HG02610 (cell line): ENCODE results near the gene TM9SF2.
A peak's percentile ranks its signal among the peaks of the same experiment; 100 is the strongest.

Source experiments
- ATAC-seq: cut with Tn5 transposase; IDR thresholded peaks from one replicate; pipeline ENCODE4 v1.9.1; 2021; ENCODE audit warnings: mild to moderate bottlenecking, moderate library complexity; ENCODE audit not compliant: unreplicated experiment

TM9SF2 gene

GRCh38 chr13:99495466-99496183 is 5.6 kb upstream of the TM9SF2 start:
- no peak for ATAC-seq

DNA sequence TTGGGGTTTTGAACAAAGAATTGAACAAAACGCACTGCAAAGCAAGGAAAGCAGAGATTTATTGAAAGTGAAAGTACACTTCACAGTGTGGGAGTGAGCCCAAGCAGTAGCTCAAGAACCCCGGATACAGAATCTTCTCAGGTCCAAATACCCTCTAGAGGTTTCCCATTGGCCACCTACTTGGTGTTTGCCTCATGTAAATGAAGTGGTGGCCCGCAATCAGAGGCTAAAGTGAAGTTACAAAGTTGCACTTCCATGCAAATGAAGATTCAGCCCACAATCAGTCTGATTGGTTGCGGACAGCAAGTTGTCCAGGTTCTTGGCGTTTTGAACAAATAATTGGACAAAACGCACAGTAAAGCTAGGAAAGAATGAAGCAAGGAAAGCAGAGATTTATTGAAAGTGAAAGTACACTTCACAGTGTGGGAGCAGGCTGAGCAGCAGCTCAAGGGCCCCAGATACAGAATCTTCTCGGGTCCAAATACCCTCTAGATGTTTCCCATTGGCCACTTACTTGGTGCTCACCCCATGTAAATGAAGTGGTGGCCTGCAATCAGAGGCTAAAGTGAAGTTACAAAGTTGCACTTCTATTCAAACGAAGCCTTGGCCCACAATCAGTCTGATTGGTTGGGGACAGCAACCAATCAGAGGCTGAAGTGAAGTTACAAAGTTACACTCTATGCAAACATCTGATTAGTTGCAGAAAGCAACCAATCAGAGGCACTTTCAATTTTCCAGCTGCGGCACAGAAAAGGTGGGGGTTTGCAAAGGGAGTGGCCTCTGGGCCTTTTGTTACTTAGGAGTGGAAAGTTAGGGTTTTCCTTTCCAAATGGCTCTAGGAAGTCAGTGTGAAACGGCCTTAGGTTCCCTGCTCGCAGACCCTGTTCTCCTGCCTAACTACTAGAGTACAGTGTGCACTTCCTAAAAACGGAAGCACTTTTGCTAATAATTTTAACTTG is 4.8 kb upstream of the TM9SF2 start:
- peak; percentile 58 for ATAC-seq

- peak; percentile 49 for ATAC-seq
Measured at GRCh38 chr13:99498171-99499161, 2.8 kb upstream of the TM9SF2 start.

GRCh38 chr13:99500839-99501183 is 461 bp upstream of the TM9SF2 start:
- ATAC-seq = peak; percentile 3

- no peak for ATAC-seq
Measured at GRCh38 chr13:99501848-99502301, 603 bp downstream of the TM9SF2 start.

- no peak for ATAC-seq
Measured at GRCh38 chr13:99505814-99506269, 4.6 kb downstream of the TM9SF2 start.

- peak; percentile 91 for ATAC-seq
Measured at GRCh38 chr13:99506634-99507033, 5.4 kb downstream of the TM9SF2 start.

GRCh38 chr13:99507054-99507453 is 5.8 kb downstream of the TM9SF2 start:
- no peak for ATAC-seq

GRCh38 chr13:99507551-99507950 is 6.3 kb downstream of the TM9SF2 start:
- no peak for ATAC-seq

GRCh38 chr13:99507986-99508385 is 6.7 kb downstream of the TM9SF2 start:
- no peak for ATAC-seq

GRCh38 chr13:99509479-99509878 is 8.2 kb downstream of the TM9SF2 start:
- ATAC-seq = no peak

DNA sequence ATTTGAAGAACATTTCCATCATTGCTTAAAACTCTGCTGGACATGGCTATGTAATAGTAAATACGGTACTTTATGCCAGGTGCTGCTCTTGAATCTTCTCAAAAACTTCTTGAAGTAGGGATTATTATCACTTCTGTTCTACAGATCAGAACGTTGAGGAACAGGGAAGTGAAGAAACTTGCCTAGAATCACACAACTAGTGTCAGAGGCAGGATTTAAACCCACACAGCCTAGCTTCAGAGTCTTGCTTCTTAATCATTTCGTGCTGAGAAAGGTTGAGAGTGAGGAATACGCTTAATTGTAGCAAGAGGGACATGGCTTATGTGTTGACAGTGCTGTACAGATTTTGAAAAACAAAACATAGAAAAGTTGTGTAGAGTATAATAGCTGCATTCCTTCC is 13.5 kb downstream of the TM9SF2 start:
- no peak for ATAC-seq

DNA sequence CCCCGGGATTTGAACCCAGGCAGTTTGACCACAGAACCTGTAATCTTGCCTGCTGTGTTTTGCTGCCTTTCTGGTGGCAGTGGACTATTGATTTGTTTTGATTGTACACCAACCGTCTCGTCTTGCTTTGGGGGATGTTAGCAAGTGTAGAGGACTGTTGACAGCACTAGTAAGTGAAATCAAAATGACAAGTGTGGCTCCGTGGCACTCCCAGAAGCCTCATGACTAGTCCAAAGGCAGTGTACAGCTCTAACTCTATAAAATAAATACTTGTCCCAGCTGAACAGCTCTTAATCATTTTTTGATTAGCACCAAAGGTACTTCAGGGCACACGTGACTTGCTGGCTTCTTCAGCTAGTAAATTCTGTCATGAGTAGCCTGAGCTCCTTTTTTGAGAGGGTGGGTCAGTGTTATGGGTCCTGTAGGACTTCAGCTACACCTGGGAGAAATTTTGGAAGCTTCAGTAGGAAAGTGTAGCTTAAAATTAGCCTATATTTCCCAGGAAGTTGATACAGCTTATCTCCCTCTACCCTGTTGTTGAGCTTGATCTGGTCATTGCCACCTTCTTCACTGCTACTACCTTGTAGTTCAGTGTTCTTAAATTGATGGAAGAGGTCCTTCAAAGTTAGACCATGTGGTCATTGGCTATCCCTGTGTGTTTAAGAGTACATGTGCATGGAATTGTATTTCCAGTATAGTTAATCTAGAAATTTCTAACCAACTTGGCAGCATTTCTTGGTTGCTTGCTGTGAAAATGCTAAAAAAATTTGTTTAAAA is 15.1 kb downstream of the TM9SF2 start:
- no peak for ATAC-seq

GRCh38 chr13:99517577-99517976 is 16.3 kb downstream of the TM9SF2 start:
- no peak for ATAC-seq

DNA sequence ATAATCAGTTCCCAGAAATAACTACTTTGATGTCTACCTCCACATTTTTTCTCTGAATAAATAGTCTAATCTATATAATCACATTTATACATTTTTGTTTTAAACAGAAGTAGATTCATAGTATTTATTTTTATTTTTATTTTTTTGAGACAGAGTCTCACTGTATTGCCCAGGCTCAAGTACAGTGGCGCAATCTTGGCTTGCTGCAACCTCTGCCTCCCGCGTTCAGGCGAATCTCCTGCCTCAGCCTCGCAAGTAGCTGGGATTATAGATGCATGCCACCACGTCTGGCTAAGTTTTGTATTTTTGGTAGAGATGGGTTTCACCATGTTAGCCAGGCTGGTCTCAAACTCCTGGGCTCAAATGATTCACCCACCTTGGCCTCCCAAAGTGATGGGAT is 16.7 kb downstream of the TM9SF2 start:
- ATAC-seq = no peak

DNA sequence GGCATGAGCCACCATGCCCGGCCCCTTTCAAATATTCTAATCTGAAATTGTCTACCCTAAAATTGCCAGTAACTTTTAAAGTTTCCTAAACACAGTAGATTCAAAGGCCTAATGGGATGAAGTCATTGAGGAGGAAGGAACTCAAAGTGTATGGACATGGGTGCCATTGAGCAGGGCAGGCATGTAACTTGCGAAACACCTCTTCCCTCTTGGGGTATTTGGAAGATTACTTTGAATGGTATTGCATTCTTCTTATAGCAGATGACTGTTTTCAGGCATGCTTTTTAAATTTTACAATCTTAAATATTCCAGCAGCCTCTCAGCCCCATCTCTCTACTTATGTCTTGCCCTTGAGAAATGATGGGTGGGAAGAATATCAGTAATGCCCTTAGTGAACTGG is 21.0 kb downstream of the TM9SF2 start:
- ATAC-seq = no peak

DNA sequence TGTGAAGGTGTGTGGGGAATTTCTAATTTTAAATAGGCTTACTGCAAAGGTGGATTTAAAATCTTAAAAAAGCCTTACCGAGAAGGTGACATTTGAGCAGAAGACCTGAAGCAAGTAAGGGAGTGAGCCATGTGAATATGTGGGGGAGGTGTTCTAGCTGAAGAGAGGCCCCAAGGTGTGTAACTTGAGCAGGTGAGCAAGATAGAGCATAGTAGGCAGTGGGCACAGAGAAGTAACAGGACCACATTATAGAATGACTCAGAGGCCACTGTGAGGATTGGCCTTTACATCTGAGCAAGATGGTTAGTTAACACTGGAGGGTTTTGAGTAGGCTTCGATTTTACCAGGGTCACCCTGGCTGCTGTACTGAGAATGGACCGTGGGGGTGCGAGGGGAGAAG is 22.6 kb downstream of the TM9SF2 start:
- no peak for ATAC-seq

GRCh38 chr13:99525967-99526366 is 24.7 kb downstream of the TM9SF2 start:
- ATAC-seq = no peak

DNA sequence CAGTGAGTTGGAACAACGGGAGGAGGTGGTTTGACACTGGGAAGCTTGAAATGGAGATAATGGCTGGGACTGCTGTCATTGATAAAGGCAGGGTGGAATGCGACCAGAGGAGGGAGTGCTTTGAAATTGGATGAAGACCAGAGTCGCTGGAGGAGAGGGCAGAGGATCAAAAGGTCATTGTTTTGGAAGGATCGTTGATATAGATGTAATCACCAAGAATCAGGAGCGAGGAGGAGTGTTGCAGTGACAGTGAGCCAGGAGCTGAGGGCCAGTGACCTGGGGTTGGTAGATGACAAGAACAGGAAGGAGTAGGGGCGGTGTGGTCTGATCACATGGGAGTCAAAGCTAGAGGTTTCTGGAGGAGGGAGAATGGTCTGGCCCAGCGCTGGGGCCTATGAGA is 25.3 kb downstream of the TM9SF2 start:
- ATAC-seq = no peak

DNA sequence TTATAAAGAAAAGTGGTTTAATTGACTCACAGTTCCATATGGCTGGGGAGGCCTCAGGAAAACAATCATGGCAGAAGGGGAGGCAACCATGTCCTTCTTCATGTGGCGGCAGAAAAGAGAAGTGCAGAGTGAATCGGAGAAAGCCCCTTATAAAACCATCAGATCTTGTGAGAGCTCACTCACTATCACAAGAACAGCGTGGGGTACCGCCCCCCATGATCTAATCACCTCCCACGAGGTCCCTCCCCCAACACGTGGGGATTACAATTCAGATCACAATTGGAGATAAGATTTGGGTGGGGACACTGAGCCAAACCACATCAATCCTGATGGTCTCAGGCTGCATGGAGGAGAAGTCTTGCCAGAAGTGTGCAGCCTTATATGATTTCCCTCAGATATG is 26.0 kb downstream of the TM9SF2 start:
- no peak for ATAC-seq
